GM12891 (cell line): ENCODE data around the gene RAB34.
"Not testable (repeated sequence)": the region's sequence is repeated elsewhere in the genome, so short reads cannot be mapped to it uniquely, and the experiment has no call there.

Experiments used
- DNase-seq: peaks from one replicate; pipeline ENCODE4 v3.0.0; 2011; ENCODE audit warnings: low spot score; ENCODE audit not compliant: insufficient read length
- FAIRE-seq: peaks from 2 replicates; lab custom pipeline; 2011; peaks lifted over from hg19 to GRCh38; lab: Jason Lieb, UNC
- PAX5 ChIP-seq: IDR thresholded peaks from 2 replicates; pipeline ENCODE4 v1.6.1; 2011; ENCODE audit warnings: low read length, moderate library complexity, mild to moderate bottlenecking; ENCODE audit not compliant: insufficient read depth, severe bottlenecking
- POLR2A ChIP-seq: IDR thresholded peaks from 2 replicates; pipeline ENCODE4 v1.6.1; 2011; ENCODE audit warnings: low read depth, low read length, control low read depth
- POLR2AphosphoS5 ChIP-seq: IDR thresholded peaks from 2 replicates; pipeline ENCODE4 v1.6.1; 2011; ENCODE audit warnings: low read depth, low read length, control low read depth
- POU2F2 ChIP-seq: IDR thresholded peaks from 2 replicates; pipeline ENCODE4 v1.6.1; 2011; ENCODE audit warnings: low read depth, mild to moderate bottlenecking, control low read depth, low read length, moderate library complexity
- SPI1 ChIP-seq: IDR thresholded peaks from 2 replicates; pipeline ENCODE4 v1.6.1; 2011; ENCODE audit warnings: low read depth, low read length, control low read depth
- TAF1 ChIP-seq: IDR thresholded peaks from 2 replicates; pipeline ENCODE4 v1.6.1; 2011; ENCODE audit warnings: low read depth, low read length, control low read depth

Gene RAB34

GRCh38 chr17:28723159-28723835 is 5.6 kb upstream of the RAB34 start:
- no peak; the same call in 1 of the 2 replicates for TF ChIP-seq POLR2AphosphoS5
- TF ChIP-seq TAF1, result no peak
- no peak for TF ChIP-seq PAX5
- no peak for TF ChIP-seq POU2F2
- no peak for TF ChIP-seq SPI1
- TF ChIP-seq POLR2A, result no peak; the same call in 1 of the 2 replicates
- DNase-seq, result no peak
- no peak for FAIRE-seq

- no peak for FAIRE-seq
- no peak for DNase-seq
- TF ChIP-seq POLR2AphosphoS5 (peak; percentile 74), POLR2A (no peak; the same call in 1 of the 2 replicates)
These were observed 4.9 kb upstream of the RAB34 start for GRCh38 chr17:28722417-28723158.

- not testable (repeated sequence) for FAIRE-seq, DNase-seq
These were observed 3.3 kb upstream of the RAB34 start for GRCh38 chr17:28720997-28721329.

- TF ChIP-seq SPI1, result no peak
- no peak for TF ChIP-seq POU2F2
- peak; percentile 61 for TF ChIP-seq POLR2A
- no peak for TF ChIP-seq PAX5
- TF ChIP-seq TAF1, result no peak
- TF ChIP-seq POLR2AphosphoS5, result peak; percentile 82; the same call in 1 of the 2 replicates
- FAIRE-seq (no peak), DNase-seq (no peak)
These were observed 2.8 kb upstream of the RAB34 start for GRCh38 chr17:28720247-28720996.

- FAIRE-seq (no peak), DNase-seq (no peak)
- no peak for TF ChIP-seq SPI1
- TF ChIP-seq TAF1, result no peak
- TF ChIP-seq PAX5, result no peak
These were observed 1.4 kb upstream of the RAB34 start for GRCh38 chr17:28719021-28719433.

GRCh38 chr17:28718333-28719020 is 809 bp upstream of the RAB34 start:
- FAIRE-seq (no peak), DNase-seq (no peak)
- no peak for TF ChIP-seq SPI1
- no peak for TF ChIP-seq TAF1
- TF ChIP-seq POLR2A, result no peak
- no peak for TF ChIP-seq POU2F2
- TF ChIP-seq PAX5, result no peak
- no peak for TF ChIP-seq POLR2AphosphoS5

- TF ChIP-seq PAX5, result no peak
- no peak for FAIRE-seq
- no peak for DNase-seq
These were observed 709 bp downstream of the RAB34 start for GRCh38 chr17:28716740-28717577.

- no peak for DNase-seq
- TF ChIP-seq TAF1 (no peak), PAX5 (no peak), POLR2A (no peak), SPI1 (no peak), POLR2AphosphoS5 (no peak), POU2F2 (no peak)
- no peak for FAIRE-seq
These were observed 2.5 kb downstream of the RAB34 start for GRCh38 chr17:28715217-28715616.

- DNase-seq, result no peak
- no peak for TF ChIP-seq POLR2A
- TF ChIP-seq PAX5, result no peak
- TF ChIP-seq POLR2AphosphoS5, result no peak
- no peak for FAIRE-seq
These were observed 3.4 kb downstream of the RAB34 start for GRCh38 chr17:28714281-28714680.
